HG03280 (cell line): ENCODE results near the gene RGPD6.
"Not testable (repeated sequence)": the region's sequence is repeated elsewhere in the genome, so short reads cannot be mapped to it uniquely, and the experiment has no call there.

ENCODE experiments used
- ATAC-seq: cut with Tn5 transposase; IDR thresholded peaks from one replicate; pipeline ENCODE4 v1.9.1; 2021; ENCODE audit warnings: mild to moderate bottlenecking, moderate library complexity; ENCODE audit not compliant: unreplicated experiment

RGPD6 gene

DNA sequence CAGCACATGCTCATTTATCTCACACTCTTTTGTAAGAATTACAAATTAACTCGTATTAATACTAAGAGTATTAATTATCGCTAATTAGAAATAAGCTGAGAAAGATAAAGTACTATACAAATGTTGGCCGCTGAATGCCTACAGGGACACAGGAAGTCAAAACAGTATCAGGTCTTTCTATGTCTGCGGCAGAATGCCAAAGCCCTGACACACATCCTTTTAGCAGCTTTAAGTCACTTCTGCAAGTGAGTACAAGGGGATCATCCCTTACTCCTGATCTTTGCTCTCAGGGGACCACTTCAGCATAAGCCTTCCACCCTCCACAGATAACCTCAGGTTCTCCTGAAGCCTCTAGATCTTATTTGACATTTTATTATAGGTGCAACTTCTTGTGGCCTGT lies 94.3 kb downstream of the RGPD6 start:
- ATAC-seq = not testable (repeated sequence)

GRCh38 chr2:110481200-110481599 lies 95.8 kb downstream of the RGPD6 start:
- ATAC-seq = not testable (repeated sequence)

- not testable (repeated sequence) for ATAC-seq
These were observed 96.9 kb downstream of the RGPD6 start for GRCh38 chr2:110480084-110480483.

GRCh38 chr2:110477370-110477769 lies 99.7 kb downstream of the RGPD6 start:
- ATAC-seq = not testable (repeated sequence)

DNA sequence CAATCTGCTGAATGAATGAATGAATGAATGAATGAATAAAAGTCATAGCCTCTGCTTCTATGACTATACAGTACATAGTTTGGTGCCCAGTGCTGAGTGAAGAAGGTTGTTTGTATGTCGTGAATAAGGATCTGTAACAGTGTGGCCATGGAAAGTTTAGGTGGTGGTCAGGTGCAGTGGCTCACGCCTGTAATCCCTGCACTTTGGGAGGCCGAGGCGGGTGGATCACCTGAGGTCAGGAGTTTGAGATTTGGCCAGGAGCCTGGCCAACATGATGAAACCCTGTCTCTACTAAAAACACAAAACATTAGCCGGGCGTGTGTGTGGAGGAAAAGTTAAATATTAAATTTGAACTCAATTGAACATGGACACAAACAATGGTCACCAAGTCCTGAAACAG lies 100.1 kb downstream of the RGPD6 start:
- not testable (repeated sequence) for ATAC-seq

GRCh38 chr2:110475627-110476359 lies 101.2 kb downstream of the RGPD6 start:
- ATAC-seq = not testable (repeated sequence)

DNA sequence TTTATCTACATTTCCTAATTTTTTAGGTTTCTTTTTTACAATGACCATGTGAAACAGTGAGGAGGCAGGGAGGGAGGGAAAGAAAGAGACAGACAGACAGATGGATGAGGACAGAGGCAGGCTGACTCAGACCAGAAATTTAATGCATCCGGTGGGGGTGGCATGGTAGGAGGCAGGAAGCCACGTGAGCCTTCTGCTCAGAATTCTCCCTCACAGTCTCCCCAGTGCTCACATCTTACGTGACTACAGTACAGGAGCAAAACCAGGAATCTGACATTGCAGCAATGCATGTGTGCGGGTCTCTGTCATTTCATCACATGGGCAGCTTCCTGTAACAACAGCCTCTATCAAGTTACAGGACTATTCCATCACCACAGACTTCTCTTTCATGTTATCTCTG lies 102.1 kb downstream of the RGPD6 start:
- ATAC-seq = peak; percentile 92

- not testable (repeated sequence) for ATAC-seq
These were observed 104.0 kb downstream of the RGPD6 start for GRCh38 chr2:110473059-110473358.

GRCh38 chr2:110472171-110473058 lies 104.6 kb downstream of the RGPD6 start, which contains the start of gene LIMS4:
TSS of gene LIMS4 (minus strand) at chr2:110472816. CDS start at chr2:110472778, 38 bp downstream.
- ATAC-seq = not testable (repeated sequence)

- ATAC-seq = not testable (repeated sequence)
These were observed 108.1 kb downstream of the RGPD6 start for GRCh38 chr2:110468921-110469320.

DNA sequence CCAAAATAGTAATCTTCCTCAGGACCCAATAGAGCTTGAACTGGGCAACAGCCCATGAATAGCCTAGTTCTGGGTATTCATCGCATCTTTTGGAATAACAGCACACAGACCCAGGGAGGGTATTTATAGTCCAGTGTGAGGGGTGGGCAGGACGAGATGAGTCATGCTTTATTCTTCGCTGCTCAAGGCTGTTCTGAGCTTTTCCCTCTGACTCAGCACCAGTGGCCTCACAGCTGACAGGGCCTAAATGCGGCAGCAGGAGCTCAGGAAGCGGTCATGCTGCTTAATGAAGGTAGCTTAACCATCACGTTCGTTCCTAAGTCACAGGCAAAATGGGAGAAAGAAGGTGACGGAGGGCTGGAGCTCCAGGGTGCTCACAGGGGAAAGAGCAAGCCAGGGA lies 111.7 kb downstream of the RGPD6 start:
- ATAC-seq = not testable (repeated sequence)
